Muscle of leg (tissue), 16 donors: Measurements from ENCODE around the gene RANBP17. TPM values are rescaled to one million over a fixed set of nuclear protein-coding genes. Genes with fewer than 3 reads are reported as not detected.
"Not testable (repeated sequence)": the region's sequence is repeated elsewhere in the genome, so short reads cannot be mapped to it uniquely, and the experiment has no call there.

Experiments
- DNase-seq: peaks from one replicate; pipeline ENCODE4 v3.0.0; 2013
- H3K27ac ChIP-seq: one replicate; pipeline ENCODE4 v1.5.1; 2013; ENCODE audit warnings: mild to moderate bottlenecking, low read length, control low read depth
- H3K27me3 ChIP-seq: one replicate; pipeline ENCODE4 v1.6.1; 2013; ENCODE audit warnings: low read length; ENCODE audit not compliant: control insufficient read depth, insufficient read depth
- H3K36me3 ChIP-seq: one replicate; pipeline ENCODE4 v1.6.1; 2013; ENCODE audit warnings: low read length; ENCODE audit not compliant: control insufficient read depth, insufficient read depth
- H3K4me1 ChIP-seq: one replicate; pipeline ENCODE4 v1.6.1; 2013; ENCODE audit warnings: low read length; ENCODE audit not compliant: control insufficient read depth, insufficient read depth
- H3K4me3 ChIP-seq: one replicate; pipeline ENCODE4 v1.5.1; 2013; ENCODE audit warnings: low read length, control low read depth
- H3K9me3 ChIP-seq: replicated peaks from 2 replicates; pipeline ENCODE4 v1.6.1; 2013; ENCODE audit warnings: low read depth, low read length; ENCODE audit not compliant: control insufficient read depth
- WGBS: methylation state at CpG from one replicate; pipeline ENCODE4 v1.1.5; 2013; ENCODE audit warnings: missing lambda C conversion rate; ENCODE audit not compliant: insufficient coverage; 5-methylcytosine and 5-hydroxymethylcytosine counted together
- long read RNA-seq, 11 donors: transcript quantifications; one replicate each; lab custom pipeline, GENCODE V29; 2026
- polyA plus RNA-seq, 8 donors: library from polyadenylated mRNA; unstranded; fragments of 120-200 nt; gene quantifications; one replicate each; pipeline versions ENCODE4 v1.2.1 to v1.2.3, GENCODE V29; 2013; ENCODE audit warnings: inconsistent platforms in 1 of 8, low replicate concordance in 1 of 8; ENCODE audit not compliant: insufficient read length in 8 of 8, insufficient read depth in 1 of 8
- total RNA-seq: library from RNA; stranded (reverse); fragments of 120-200 nt; gene quantifications from one replicate; pipeline ENCODE4 v1.2.4, GENCODE V29; 2013

RANBP17 gene
- total RNA-seq (21.3 TPM), polyA plus RNA-seq (10 to 100 TPM in 1 of 8 donors, 1 to 10 TPM in 7; 5.4 to 10.6 (median 7.9) TPM)
- long read RNA-seq, donor 1, partial matches to known transcripts: 0 of 1 reads
- long read RNA-seq, donor 1, other reads (novel, unspliced or antisense): 0 of 1 reads
- long read RNA-seq, donor 2: 0 reads
- long read RNA-seq, donor 3, partial matches to known transcripts: 0 of 1 reads
- long read RNA-seq, donor 3, other reads (novel, unspliced or antisense): 0 of 1 reads
- long read RNA-seq, donor 4, partial matches to known transcripts: 0 of 1 reads
- long read RNA-seq, donor 4, other reads (novel, unspliced or antisense): 0 of 1 reads
- long read RNA-seq, donor 5: 0 reads
- long read RNA-seq, donor 6: 0 reads
- long read RNA-seq, donor 7: 0 reads
- long read RNA-seq, donor 8: 0 reads
- long read RNA-seq, donor 9: 0 reads
- long read RNA-seq, donor 10, partial matches to known transcripts: 0 of 1 reads
- long read RNA-seq, donor 10, other reads (novel, unspliced or antisense): 0 of 1 reads
- long read RNA-seq, donor 11, partial matches to known transcripts: 0 of 1 reads
- long read RNA-seq, donor 11, other reads (novel, unspliced or antisense): 0 of 1 reads

GRCh38 chr5:170861917-170862766 is at the start of gene RANBP17:
RANBP17 (plus strand) TSS chr5:170862018.
- Histone ChIP-seq H3K36me3 (no peaks in the 10 kb centered on the region), H3K4me3 (peak within 1 kb of the TSS; percentile 68), H3K27ac (peak within 1 kb of the TSS; percentile 63), H3K9me3 (peaks cover 10% of the 10 kb centered on the region), H3K4me1 (no peaks in the 10 kb centered on the region), H3K27me3 (no peaks in the 10 kb centered on the region)
- DNase-seq: peak; percentile 78
- WGBS: under 1% methylated on average over 77 of the region's 102 CpGs

DNA sequence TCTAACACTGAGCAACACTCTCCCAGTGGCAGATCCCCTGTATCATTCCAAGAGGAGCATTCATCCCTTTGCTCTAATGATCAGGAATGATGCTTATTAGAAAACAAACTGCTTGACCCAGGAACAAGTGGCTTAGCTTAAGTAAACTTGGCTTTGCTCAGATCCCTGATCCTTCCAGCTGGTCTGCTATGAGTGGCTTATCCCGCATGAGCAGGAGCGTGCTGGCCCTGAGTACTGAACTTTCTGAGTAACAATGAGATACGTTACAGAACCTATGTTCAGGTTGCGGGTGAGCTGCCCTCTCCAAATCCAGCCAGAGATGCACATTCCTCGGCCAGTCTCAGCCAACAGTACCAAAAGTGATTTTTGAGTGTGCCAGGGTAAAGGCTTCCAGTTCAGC is 48.6 kb upstream of the RANBP17 start:
- Histone ChIP-seq H3K4me3 (no peak overlapping the region), H3K27ac (no peak overlapping the region), H3K9me3 (no peaks in the 10 kb centered on the region), H3K4me1 (no peaks in the 10 kb centered on the region), H3K27me3 (no peaks in the 10 kb centered on the region), H3K36me3 (no peaks in the 10 kb centered on the region)
- no peak for DNase-seq
- 70% methylated on average over 3 of the region's 5 CpGs for WGBS

- Histone ChIP-seq H3K9me3 (no peaks in the 10 kb centered on the region), H3K36me3 (no peaks in the 10 kb centered on the region), H3K4me3 (no peak overlapping the region), H3K4me1 (no peaks in the 10 kb centered on the region), H3K27ac (no peak overlapping the region), H3K27me3 (no peaks in the 10 kb centered on the region)
- no CpG with 5 or more reads among the region's 3 CpGs for WGBS
- no peak for DNase-seq
Measured at GRCh38 chr5:170817195-170817594, 44.6 kb upstream of the RANBP17 start.

DNA sequence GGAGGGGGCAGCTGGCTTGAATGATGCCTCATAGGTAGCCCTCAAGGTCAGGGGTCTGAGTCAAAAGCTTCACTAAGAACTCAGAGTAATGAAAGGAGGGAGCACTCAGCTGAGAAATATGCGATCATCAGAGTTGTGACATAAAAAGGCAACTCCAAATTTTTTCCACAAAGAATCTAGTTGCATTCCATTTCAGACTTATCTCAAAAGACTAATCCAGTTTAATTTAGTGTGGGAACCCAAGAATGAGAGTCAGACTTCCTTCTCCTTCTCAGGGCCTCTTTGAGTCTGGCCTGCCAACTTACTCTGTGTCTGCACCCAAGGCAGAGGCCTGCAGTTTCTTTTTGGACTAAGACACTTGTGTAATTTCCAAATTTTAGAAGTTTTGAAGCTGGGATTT is 43.6 kb upstream of the RANBP17 start:
- H3K27me3 ChIP-seq: no peaks in the 10 kb centered on the region
- H3K4me1 ChIP-seq: no peaks in the 10 kb centered on the region
- H3K36me3 ChIP-seq: no peaks in the 10 kb centered on the region
- no peak overlapping the region for H3K27ac ChIP-seq
- H3K9me3 ChIP-seq: no peaks in the 10 kb centered on the region
- H3K4me3 ChIP-seq: no peak overlapping the region
- DNase-seq: peak; percentile 53
- no CpG with 5 or more reads among the region's 1 CpG for WGBS

- peak; percentile 11 for DNase-seq
- Histone ChIP-seq H3K27ac (no peak overlapping the region), H3K4me3 (no peak overlapping the region), H3K36me3 (no peaks in the 10 kb centered on the region), H3K27me3 (no peaks in the 10 kb centered on the region), H3K4me1 (no peaks in the 10 kb centered on the region), H3K9me3 (no peaks in the 10 kb centered on the region)
Measured at GRCh38 chr5:170819824-170820223, 42.0 kb upstream of the RANBP17 start.

- H3K9me3 ChIP-seq: no peaks in the 10 kb centered on the region
- H3K27me3 ChIP-seq: no peaks in the 10 kb centered on the region
- no peaks in the 10 kb centered on the region for H3K4me1 ChIP-seq
- WGBS: no CpG with 5 or more reads among the region's 4 CpGs
- H3K4me3 ChIP-seq: no peak overlapping the region
- H3K27ac ChIP-seq: no peak overlapping the region
- no peak for DNase-seq
- no peaks in the 10 kb centered on the region for H3K36me3 ChIP-seq
Measured at GRCh38 chr5:170821257-170821800, 40.5 kb upstream of the RANBP17 start.

- Histone ChIP-seq H3K36me3 (no peaks in the 10 kb centered on the region), H3K4me3 (no peak overlapping the region), H3K9me3 (no peaks in the 10 kb centered on the region), H3K27ac (no peak overlapping the region), H3K4me1 (no peaks in the 10 kb centered on the region), H3K27me3 (no peaks in the 10 kb centered on the region)
- DNase-seq: no peak
- WGBS: 67% methylated on average over 1 of the region's 2 CpGs
Measured at GRCh38 chr5:170826117-170826516, 35.7 kb upstream of the RANBP17 start.

DNA sequence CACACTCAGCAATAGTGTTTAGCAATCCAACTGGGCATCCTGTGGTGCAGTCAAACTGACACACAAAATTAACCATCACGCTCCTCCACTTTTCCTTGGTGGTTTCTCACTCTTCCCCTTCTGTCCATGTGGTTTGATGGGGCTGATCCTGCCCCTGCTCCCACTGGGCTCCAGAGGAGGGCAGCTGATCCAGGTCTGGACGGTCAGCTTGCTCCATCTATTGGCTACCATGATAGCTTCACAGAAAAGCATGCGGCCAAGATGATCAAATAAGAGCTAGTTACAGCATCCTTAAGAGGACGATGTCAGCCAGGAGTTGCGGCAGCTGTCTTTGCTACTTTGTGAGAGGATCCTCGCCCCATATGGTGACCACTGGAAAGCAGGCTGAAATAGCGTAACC is 29.6 kb upstream of the RANBP17 start:
- Histone ChIP-seq H3K9me3 (no peaks in the 10 kb centered on the region), H3K36me3 (no peaks in the 10 kb centered on the region), H3K27ac (no peak overlapping the region), H3K4me1 (no peaks in the 10 kb centered on the region), H3K4me3 (no peak overlapping the region), H3K27me3 (no peaks in the 10 kb centered on the region)
- DNase-seq: no peak
- 63% methylated on average over 4 of the region's 7 CpGs for WGBS

DNA sequence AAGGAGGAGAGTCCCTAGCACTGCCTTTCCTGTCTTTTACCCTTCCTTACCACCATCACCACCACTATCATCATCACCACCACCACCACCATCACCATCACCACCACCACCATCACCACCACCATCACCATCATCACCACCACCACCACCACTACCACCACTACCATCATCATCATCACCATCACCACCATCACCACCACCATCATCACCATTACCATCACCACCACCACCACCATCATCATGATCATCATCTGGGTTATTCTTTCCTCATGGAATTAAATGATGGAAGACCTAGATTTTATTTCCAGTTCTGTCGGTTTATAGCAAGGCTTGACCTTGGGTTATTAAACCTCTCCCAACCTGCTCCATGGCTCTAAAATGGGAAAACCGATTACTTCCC is 27.8 kb upstream of the RANBP17 start:
- H3K9me3 ChIP-seq, H3K27me3 ChIP-seq, H3K4me3 ChIP-seq, H3K4me1 ChIP-seq, H3K27ac ChIP-seq, DNase-seq, H3K36me3 ChIP-seq: not testable (repeated sequence)
- WGBS: 86% methylated on average over 2 of the region's 2 CpGs

- Histone ChIP-seq H3K4me1 (no peaks in the 10 kb centered on the region), H3K27me3 (no peaks in the 10 kb centered on the region), H3K4me3 (no peak overlapping the region), H3K27ac (no peak overlapping the region), H3K36me3 (no peaks in the 10 kb centered on the region), H3K9me3 (no peaks in the 10 kb centered on the region)
- no peak for DNase-seq
- 69% methylated on average over 2 of the region's 4 CpGs for WGBS
Measured at GRCh38 chr5:170836226-170836625, 25.6 kb upstream of the RANBP17 start.
